Measurements from ENCODE around the gene CCM2L.
"Not testable (repeated sequence)": the region's sequence is repeated elsewhere in the genome, so short reads cannot be mapped to it uniquely, and the experiment has no call there.

CCM2L gene

DNA sequence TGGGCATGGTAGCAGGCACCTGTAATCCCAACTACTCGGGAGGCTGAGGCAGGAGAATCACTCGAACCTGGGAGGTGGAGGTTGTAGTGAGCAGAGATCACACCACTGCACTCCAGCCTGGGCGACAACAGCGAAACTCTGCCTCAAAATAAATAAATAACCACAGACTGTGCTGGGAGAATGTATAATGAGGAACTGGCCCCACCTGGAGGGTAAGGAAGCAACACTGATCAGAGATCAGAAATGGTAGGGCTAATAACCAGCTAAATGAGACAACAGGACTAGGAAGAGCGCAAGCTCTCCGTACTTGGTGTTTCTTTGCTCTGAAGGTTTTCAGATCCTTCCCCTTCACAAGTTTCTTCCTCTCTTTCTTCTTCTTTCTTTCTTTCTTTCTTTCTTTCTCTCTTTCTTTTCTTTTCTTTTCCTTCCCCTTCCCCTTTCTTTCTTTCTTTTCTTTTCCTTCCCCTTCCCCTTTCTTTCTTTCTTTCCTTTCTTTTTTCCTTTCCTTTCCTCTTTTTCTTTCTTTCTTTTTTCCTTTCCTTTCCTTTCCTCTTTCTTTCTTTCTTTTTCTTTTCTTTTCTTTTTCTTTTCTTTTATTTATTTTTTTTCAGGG, 14.6 kb downstream of the CCM2L start:
- H3K4me3 ChIP-seq (ENCODE audit: control insufficient read depth, low read depth, low read length), result no peak overlapping the region
- no peak for DNase-seq (ENCODE audit: low read depth)
- TF ChIP-seq, protein P1, sequence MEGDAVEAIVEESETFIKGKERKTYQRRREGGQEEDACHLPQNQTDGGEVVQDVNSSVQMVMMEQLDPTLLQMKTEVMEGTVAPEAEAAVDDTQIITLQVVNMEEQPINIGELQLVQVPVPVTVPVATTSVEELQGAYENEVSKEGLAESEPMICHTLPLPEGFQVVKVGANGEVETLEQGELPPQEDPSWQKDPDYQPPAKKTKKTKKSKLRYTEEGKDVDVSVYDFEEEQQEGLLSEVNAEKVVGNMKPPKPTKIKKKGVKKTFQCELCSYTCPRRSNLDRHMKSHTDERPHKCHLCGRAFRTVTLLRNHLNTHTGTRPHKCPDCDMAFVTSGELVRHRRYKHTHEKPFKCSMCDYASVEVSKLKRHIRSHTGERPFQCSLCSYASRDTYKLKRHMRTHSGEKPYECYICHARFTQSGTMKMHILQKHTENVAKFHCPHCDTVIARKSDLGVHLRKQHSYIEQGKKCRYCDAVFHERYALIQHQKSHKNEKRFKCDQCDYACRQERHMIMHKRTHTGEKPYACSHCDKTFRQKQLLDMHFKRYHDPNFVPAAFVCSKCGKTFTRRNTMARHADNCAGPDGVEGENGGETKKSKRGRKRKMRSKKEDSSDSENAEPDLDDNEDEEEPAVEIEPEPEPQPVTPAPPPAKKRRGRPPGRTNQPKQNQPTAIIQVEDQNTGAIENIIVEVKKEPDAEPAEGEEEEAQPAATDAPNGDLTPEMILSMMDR (conservative IDR thresholded peaks at IDR 0.05; ENCODE audit: control insufficient read depth, insufficient read depth, low read depth, low read length), result no peak

DNA sequence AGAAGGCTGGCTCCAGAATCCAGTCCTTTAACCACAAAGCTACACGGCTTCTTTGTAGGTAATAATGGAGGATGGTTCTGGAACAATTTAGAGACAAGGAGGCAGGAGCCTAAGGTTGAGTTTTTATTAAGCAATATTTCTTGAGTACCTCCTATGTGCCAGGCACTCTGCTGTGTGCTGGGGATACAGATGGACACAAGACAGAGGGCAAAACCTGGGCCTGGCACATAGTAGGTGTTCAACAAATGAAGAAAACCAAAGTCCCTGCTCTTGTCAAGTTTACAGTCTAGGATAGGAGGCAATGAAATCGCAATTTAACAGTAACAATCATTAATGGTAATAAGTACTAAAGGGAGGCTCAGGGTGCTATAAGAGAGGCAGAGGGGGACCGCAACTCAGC, 17.4 kb downstream of the CCM2L start:
- no peak overlapping the region for H3K4me3 ChIP-seq (ENCODE audit: control insufficient read depth, low read depth, low read length)
- no peak for DNase-seq (ENCODE audit: low read depth)
- TF ChIP-seq, protein P1 (conservative IDR thresholded peaks at IDR 0.05; ENCODE audit: control insufficient read depth, insufficient read depth, low read depth, low read length), result no peak

DNA sequence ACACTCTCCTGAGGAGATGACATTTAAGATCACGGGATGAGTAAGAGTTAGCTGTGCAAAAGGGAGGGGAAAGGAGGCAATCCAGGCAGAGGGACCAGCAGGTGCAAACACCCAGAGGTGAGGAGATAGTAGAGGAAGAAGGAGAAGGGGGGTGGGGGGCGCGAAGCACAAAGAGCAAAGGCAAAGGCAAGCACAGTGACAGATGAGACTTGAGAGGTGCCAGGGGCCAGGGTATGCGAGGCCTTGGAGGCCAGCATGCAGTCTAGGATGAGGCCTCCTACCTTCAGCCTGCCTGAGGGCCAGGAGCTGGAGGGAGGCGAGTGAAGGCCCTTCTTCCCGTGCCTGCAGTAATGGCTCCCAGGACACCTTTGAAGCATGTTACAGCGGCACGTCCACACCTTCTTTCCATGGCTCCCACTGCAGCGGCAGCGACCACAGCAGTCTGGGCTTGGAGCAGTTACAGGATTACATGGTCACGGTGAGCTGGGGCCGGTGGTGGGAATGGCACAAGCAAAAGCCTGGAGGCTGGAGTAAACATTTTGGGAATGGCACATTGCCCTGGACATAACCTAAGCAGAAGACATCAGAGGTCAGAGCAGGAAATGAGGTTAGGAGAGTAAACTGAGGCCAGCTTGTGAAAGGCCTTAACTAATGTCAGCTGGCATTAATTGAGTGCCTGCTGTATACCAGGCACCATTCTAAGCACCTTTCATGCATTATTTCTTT, 18.6 kb downstream of the CCM2L start:
- TF ChIP-seq, protein P1 (conservative IDR thresholded peaks at IDR 0.05; ENCODE audit: control insufficient read depth, insufficient read depth, low read depth, low read length), result no peak
- DNase-seq (ENCODE audit: low read depth), result no peak
- no peak overlapping the region for H3K4me3 ChIP-seq (ENCODE audit: control insufficient read depth, low read depth, low read length)

DNA sequence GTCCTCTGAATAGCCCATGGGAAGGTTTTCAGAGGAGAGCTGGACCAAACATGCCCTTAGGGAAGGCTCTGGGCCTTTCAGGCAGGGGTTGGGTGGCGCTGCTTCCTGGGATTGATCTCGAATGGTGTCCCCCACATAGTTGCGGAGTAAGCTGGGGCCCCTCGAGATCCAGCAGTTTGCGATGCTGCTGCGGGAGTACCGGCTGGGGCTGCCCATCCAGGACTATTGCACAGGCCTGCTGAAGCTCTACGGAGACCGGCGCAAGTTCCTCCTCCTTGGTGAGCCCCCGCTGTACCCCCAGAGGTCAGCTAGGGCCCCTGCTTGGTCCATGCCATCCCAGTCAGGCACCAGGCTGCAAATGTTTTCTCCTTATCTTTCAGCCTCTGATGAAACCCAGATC, 19.3 kb downstream of the CCM2L start:
- no peak overlapping the region for H3K4me3 ChIP-seq (ENCODE audit: control insufficient read depth, low read depth, low read length)
- TF ChIP-seq, protein P1 (conservative IDR thresholded peaks at IDR 0.05; ENCODE audit: control insufficient read depth, insufficient read depth, low read depth, low read length), result no peak
- no peak for DNase-seq (ENCODE audit: low read depth)

DNA sequence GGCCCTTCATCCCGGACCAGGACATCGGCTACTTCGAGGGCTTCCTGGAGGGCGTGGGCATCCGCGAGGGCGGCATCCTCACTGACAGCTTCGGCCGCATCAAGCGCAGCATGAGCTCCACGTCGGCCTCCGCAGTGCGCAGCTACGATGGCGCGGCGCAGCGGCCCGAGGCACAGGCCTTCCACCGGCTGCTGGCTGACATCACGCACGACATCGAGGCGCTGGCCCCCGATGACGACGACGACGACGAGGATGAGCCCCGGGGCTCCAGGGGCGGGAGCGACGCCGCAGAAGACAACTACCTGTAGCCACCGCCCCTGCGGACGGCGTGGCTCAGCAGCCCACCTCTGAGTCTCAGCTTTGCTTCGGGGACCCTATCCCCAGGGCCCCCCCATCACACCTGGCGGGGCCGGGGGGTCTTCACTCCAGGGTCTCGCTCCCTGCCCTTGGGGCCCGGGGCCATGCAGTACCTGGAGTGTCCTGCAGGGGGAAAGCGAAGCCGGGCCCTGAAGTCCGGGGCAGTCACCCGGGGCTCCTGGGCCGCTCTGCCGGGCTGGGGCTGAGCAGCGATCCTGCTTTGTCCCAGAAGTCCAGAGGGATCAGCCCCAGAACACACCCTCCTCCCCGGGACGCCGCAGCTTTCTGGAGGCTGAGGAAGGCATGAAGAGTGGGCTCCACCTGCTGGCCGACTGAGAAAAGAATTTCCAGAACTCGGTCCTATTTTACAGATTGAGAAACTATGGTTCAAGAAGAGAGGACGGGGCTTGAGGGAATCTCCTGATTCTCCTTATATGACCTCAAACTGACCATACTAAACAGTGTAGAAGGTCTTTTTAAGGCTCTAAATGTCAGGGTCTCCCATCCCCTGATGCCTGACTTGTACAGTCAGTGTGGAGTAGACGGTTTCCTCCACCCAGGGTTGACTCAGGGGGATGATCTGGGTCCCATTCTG, 21.0 kb downstream of the CCM2L start:
- TF ChIP-seq, protein P1 (conservative IDR thresholded peaks at IDR 0.05; ENCODE audit: control insufficient read depth, insufficient read depth, low read depth, low read length), result peak; percentile 67
- peak; percentile 78 for DNase-seq (ENCODE audit: low read depth)
- H3K4me3 ChIP-seq (ENCODE audit: control insufficient read depth, low read depth, low read length), result no peak overlapping the region

DNA sequence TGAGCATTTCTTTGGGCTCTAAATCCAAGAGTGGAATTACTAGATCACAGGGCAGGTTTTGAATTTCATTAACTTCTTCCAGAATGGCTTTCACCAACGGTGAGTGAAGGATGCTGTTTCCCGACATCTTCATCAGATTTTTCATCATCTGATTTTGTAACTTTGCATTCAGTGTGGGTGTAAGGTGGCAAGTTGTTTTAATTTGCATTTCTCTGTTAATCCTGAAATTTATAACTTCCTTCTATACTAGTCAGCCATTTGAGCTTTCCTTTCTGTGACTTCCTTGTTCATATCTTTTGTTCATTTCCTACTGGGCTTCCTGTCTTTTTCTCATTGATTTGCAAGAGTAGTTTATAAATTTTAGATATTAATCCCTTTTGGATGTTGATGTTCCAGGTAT, 23.1 kb downstream of the CCM2L start:
- TF ChIP-seq, protein P1 (conservative IDR thresholded peaks at IDR 0.05; ENCODE audit: control insufficient read depth, insufficient read depth, low read depth, low read length), result no peak
- no peak for DNase-seq (ENCODE audit: low read depth)
- H3K4me3 ChIP-seq (ENCODE audit: control insufficient read depth, low read depth, low read length), result no peak overlapping the region

DNA sequence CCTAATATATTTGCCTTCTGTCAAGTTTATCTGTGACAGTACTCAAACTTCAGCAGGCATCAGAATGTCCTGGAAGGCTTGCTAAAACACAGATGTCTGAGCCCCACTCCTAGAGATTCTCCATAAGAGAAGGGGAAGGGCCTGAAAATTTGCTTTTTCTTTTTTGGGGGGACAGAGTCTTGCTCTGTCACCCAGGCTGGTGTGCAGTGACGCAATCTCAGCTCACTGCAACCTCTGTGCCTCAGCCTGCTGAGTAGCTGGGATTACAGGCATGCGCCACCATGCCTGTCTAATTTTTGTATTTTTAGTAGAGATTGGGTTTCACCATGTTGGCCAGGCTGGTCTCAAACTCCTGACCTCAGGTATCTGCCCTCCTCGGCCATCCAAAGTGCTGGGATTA, 23.5 kb downstream of the CCM2L start:
- DNase-seq (ENCODE audit: low read depth), result not testable (repeated sequence)

More for the DNA sequence above, 23.5 kb downstream of the CCM2L start:
- not testable (repeated sequence) for H3K4me3 ChIP-seq (ENCODE audit: control insufficient read depth, low read depth, low read length)

Measured in fibroblast of mammary gland (primary cell).